H1 (cell line): ENCODE measurements around the gene BAD. TPM values are rescaled to one million over a fixed set of nuclear protein-coding genes. Genes with fewer than 3 reads are reported as not detected.

ENCODE experiments used
- CTCF ChIA-PET: fragments of 300-600 bp; sonication (Branson Sonifier 250); formaldehyde crosslinking; loops from one replicate; lab custom pipeline; 2021; ENCODE audit not compliant: partially characterized antibody; lab: Charles Lee
- POLR2A ChIA-PET: fragments of 300-600 bp; sonication (Branson Sonifier 250); formaldehyde crosslinking; loops from one replicate; lab custom pipeline; 2021; ENCODE audit warnings: inconsistent platforms; ENCODE audit not compliant: partially characterized antibody; lab: Charles Lee
- DNase-seq, 2 experiments: peaks; one replicate each; pipeline versions ENCODE4 v3.0.0 to v3.0.0-alpha.2; 2010 to 2022; ENCODE audit warnings: low spot score in 2 of 2, low read depth in 1 of 2, mixed read lengths in 1 of 2
- FAIRE-seq: peaks from 2 replicates; lab custom pipeline; 2011; peaks lifted over from hg19 to GRCh38; lab: Jason Lieb, UNC
- H2AFZ ChIP-seq: 2 replicates; pipeline ENCODE4 v1.8.1; 2012; ENCODE audit warnings: low read length, inconsistent platforms
- H2AK5ac ChIP-seq: 2 replicates; pipeline ENCODE4 v1.6.1; 2013; ENCODE audit warnings: low read depth, low read length
- H2BK120ac ChIP-seq: replicated peaks from 2 replicates; pipeline ENCODE3; 2013; ENCODE audit warnings: low read depth, low read length, inconsistent platforms
- H2BK12ac ChIP-seq: 2 replicates; pipeline ENCODE4 v1.6.1; 2013; ENCODE audit warnings: low read depth, low read length
- H2BK15ac ChIP-seq: 2 replicates; pipeline ENCODE4 v1.6.1; 2013; ENCODE audit warnings: low read length
- H2BK20ac ChIP-seq: 2 replicates; pipeline ENCODE4 v1.6.1; 2013; ENCODE audit warnings: low read length
- H2BK5ac ChIP-seq: 2 replicates; pipeline ENCODE4 v1.6.1; 2013; ENCODE audit warnings: low read depth, low read length
- H3K14ac ChIP-seq: 2 replicates; pipeline ENCODE4 v1.6.1; 2013; ENCODE audit warnings: inconsistent platforms; ENCODE audit not compliant: insufficient read length
- H3K18ac ChIP-seq: 2 replicates; pipeline ENCODE4 v1.6.1; 2013; ENCODE audit warnings: low read length; ENCODE audit errors: extremely low read depth
- H3K23ac ChIP-seq: 2 replicates; pipeline ENCODE4 v1.6.1; 2013; ENCODE audit warnings: inconsistent platforms; ENCODE audit not compliant: insufficient read length
- H3K23me2 ChIP-seq: 2 replicates; pipeline ENCODE4 v1.6.1; 2013; ENCODE audit warnings: low read depth, low read length
- H3K27ac ChIP-seq: 2 replicates; pipeline ENCODE4 v1.6.1; 2011; ENCODE audit warnings: low read depth, low read length, inconsistent platforms
- H3K27me3 ChIP-seq, 4 experiments: replicated peaks in 1 of 4; 1 replicate in 1 of 4; 2 replicates in 3 of 4; pipeline versions ENCODE4 v1.6.1 to v1.8.1; 2011 to 2013; ENCODE audit warnings: low read length in 3 of 4, mild to moderate bottlenecking in 3 of 4, inconsistent platforms in 2 of 4, mixed read lengths in 2 of 4, moderate library complexity in 1 of 4; ENCODE audit not compliant: control insufficient read depth in 3 of 4, insufficient read depth in 3 of 4; ENCODE audit errors: extremely low read depth in 1 of 4
- H3K36me3 ChIP-seq, 4 experiments: 2 replicates each; pipeline versions ENCODE4 v1.6.1 to v1.8.1; 2011 to 2013; ENCODE audit warnings: mild to moderate bottlenecking in 4 of 4, low read length in 3 of 4, moderate library complexity in 2 of 4, control low read depth in 1 of 4, inconsistent platforms in 1 of 4; ENCODE audit not compliant: insufficient read depth in 4 of 4, control insufficient read depth in 2 of 4
- H3K4ac ChIP-seq: replicated peaks from 2 replicates; pipeline ENCODE3; 2013; ENCODE audit warnings: low read length, low read depth, mixed read lengths, inconsistent platforms; ENCODE audit not compliant: insufficient read length
- H3K4me1 ChIP-seq, 4 experiments: replicated peaks in 1 of 4; 1 replicate in 1 of 4; 2 replicates in 3 of 4; pipeline versions ENCODE4 v1.6.1 to v1.8.1; 2011 to 2013; ENCODE audit warnings: low read length in 3 of 4, inconsistent platforms in 2 of 4, mixed read lengths in 1 of 4; ENCODE audit not compliant: insufficient read depth in 4 of 4, control insufficient read depth in 3 of 4
- H3K4me2 ChIP-seq, 2 experiments: 2 replicates each; pipeline versions ENCODE4 v1.6.1 to v1.8.1; 2011 to 2013; ENCODE audit warnings: low read depth in 2 of 2, low read length in 2 of 2, control low read depth in 1 of 2, inconsistent platforms in 1 of 2, mild to moderate bottlenecking in 1 of 2; ENCODE audit not compliant: insufficient read depth in 1 of 2
- H3K4me3 ChIP-seq, 4 experiments: fragments of 200-600, 300-600 bp in 1 of 4; sonication (generic), shearing (Covaris generic), sonication (Bioruptor Twin) in 1 of 4; 2 replicates each; pipeline versions ENCODE4 v1.5.1 to v1.8.1; 2011 to 2016; ENCODE audit warnings: low read length in 4 of 4, low read depth in 3 of 4, control low read depth in 2 of 4, inconsistent platforms in 2 of 4, mild to moderate bottlenecking in 2 of 4, mixed read lengths in 1 of 4, moderate library complexity in 1 of 4; ENCODE audit not compliant: insufficient read depth in 2 of 4; ENCODE audit errors: extremely low read depth in 1 of 4
- H3K56ac ChIP-seq: replicated peaks from 2 replicates; pipeline ENCODE3; 2013; ENCODE audit warnings: low read depth, mild to moderate bottlenecking, mixed read lengths, low read length, inconsistent platforms; ENCODE audit not compliant: insufficient read length
- H3K79me1 ChIP-seq: 2 replicates; pipeline ENCODE4 v1.6.1; 2013; ENCODE audit warnings: low read depth, low read length, control low read depth
- H3K79me2 ChIP-seq, 2 experiments: 2 replicates each; pipeline versions ENCODE4 v1.6.1 to v1.8.1; 2012 to 2013; ENCODE audit warnings: low read length in 2 of 2, mild to moderate bottlenecking in 2 of 2, inconsistent platforms in 1 of 2; ENCODE audit not compliant: insufficient read depth in 2 of 2, control insufficient read depth in 1 of 2
- H3K9ac ChIP-seq, 4 experiments: replicated peaks in 1 of 4; 1 replicate in 1 of 4; 2 replicates in 3 of 4; pipeline versions ENCODE4 v1.6.1 to v1.8.1; 2011 to 2013; ENCODE audit warnings: low read depth in 3 of 4, low read length in 3 of 4, control low read depth in 2 of 4, mild to moderate bottlenecking in 2 of 4, moderate library complexity in 2 of 4, inconsistent platforms in 1 of 4; ENCODE audit errors: extremely low read depth in 1 of 4
- H3K9me3 ChIP-seq, 2 experiments: 2 replicates each; pipeline versions ENCODE4 v1.6.1 to v1.8.1; 2012 to 2013; ENCODE audit warnings: mild to moderate bottlenecking in 2 of 2, moderate library complexity in 2 of 2, control low read depth in 1 of 2, inconsistent platforms in 1 of 2, low read depth in 1 of 2, low read length in 1 of 2, mixed read lengths in 1 of 2; ENCODE audit not compliant: insufficient read depth in 2 of 2
- H4K20me1 ChIP-seq, 2 experiments: replicated peaks in 1 of 2; 2 replicates each; pipeline versions ENCODE3 to v1.8.1; 2011 to 2013; ENCODE audit warnings: inconsistent platforms in 2 of 2, low read length in 2 of 2, mild to moderate bottlenecking in 1 of 2; ENCODE audit not compliant: insufficient read depth in 2 of 2, control insufficient read depth in 1 of 2
- H4K5ac ChIP-seq: 2 replicates; pipeline ENCODE4 v1.6.1; 2013; ENCODE audit warnings: low read length, low read depth, mixed read lengths, inconsistent platforms; ENCODE audit not compliant: insufficient read length
- H4K8ac ChIP-seq: 2 replicates; pipeline ENCODE4 v1.8.0; 2013; ENCODE audit warnings: mild to moderate bottlenecking, moderate library complexity, low read length, inconsistent platforms; ENCODE audit not compliant: insufficient read depth; ENCODE audit errors: extremely low read depth
- H4K91ac ChIP-seq: replicated peaks from 2 replicates; pipeline ENCODE3; 2013; ENCODE audit warnings: low read length, mixed read lengths, inconsistent platforms; ENCODE audit not compliant: insufficient read length
- ATF2 ChIP-seq: IDR thresholded peaks from 2 replicates; pipeline ENCODE4 v1.6.1; 2012; ENCODE audit warnings: low read length, inconsistent platforms
- BCL11A ChIP-seq, 2 experiments: IDR thresholded peaks; one replicate each; pipeline ENCODE4 v1.6.1; 2011; ENCODE audit warnings: low read depth in 2 of 2, low read length in 2 of 2, mild to moderate bottlenecking in 2 of 2
- CBX8 ChIP-seq: fragments of 300-800, 300-1000 bp; sonication (generic); IDR thresholded peaks from 2 replicates; pipeline ENCODE4 v1.7.1; 2016; ENCODE audit warnings: low read depth, low read length, borderline replicate concordance
- KDM1A ChIP-seq: fragments of 200-600, 300-600 bp; sonication (generic); IDR thresholded peaks from 2 replicates; pipeline ENCODE4 v1.7.1; 2016; ENCODE audit warnings: mild to moderate bottlenecking, low read length, borderline replicate concordance
- RAD21 ChIP-seq, 2 experiments: IDR thresholded peaks in 1 of 2; conservative IDR thresholded peaks in 1 of 2; 2 replicates each; pipeline ENCODE4 v1.6.1; 2011; ENCODE audit warnings: low read depth in 2 of 2, low read length in 2 of 2, improper control_type of control experiment in 1 of 2, inconsistent platforms in 1 of 2, mild to moderate bottlenecking in 1 of 2, moderate library complexity in 1 of 2
- WGBS, 2 experiments: shearing (Covaris generic) in 1 of 2; methylation state at CpG; one replicate each; pipeline versions ENCODE4 v1.1.6 to v1.1.7; 2013 to 2015; ENCODE audit warnings: low lambda C conversion rate in 2 of 2, mixed read lengths in 2 of 2, inconsistent platforms in 1 of 2, low coverage in 1 of 2, missing lambda C conversion rate in 1 of 2; ENCODE audit not compliant: insufficient replicate concordance in 2 of 2, insufficient coverage in 1 of 2, insufficient read length in 1 of 2; ENCODE audit errors: extremely low coverage in 1 of 2, missing lambda C conversion rate in 1 of 2; 5-methylcytosine and 5-hydroxymethylcytosine counted together
- polyA plus RNA-seq, 7 experiments: library from polyadenylated mRNA; depleted of rRNA in 3 of 7; stranded (reverse) in 5 of 7; unstranded in 2 of 7; fragments of >200 nt in 5 of 7; fragments of 200-250 nt in 2 of 7; gene quantifications; 1 replicate in 5 of 7; 2 replicates in 1 of 7; 4 replicates in 1 of 7; pipeline versions ENCODE4 v1.2.1 to v1.2.3, GENCODE V29; 2011 to 2013; ENCODE audit warnings: missing spikeins in 2 of 7, mixed read lengths in 2 of 7
- total RNA-seq: library from RNA; stranded (reverse); fragmentation: NEBNext Ultra II Directional; extraction: Animal tissue kit (Norgen Biotek cat#: 25700); gene quantifications from 2 replicates; pipeline ENCODE4 v1.2.1, GENCODE V29; 2021

Gene BAD
- total and polyA plus RNA-seq, 2 of the 8 experiments (the other 6 are each of a cell fraction or from before 2014, with no cell fraction given), result 23.1 to 33.7 TPM

- POLR2A ChIA-PET, result interaction anchor here (0.9 to 9.5 kb wide), 3 partner anchors 13 to 42 kb away, joined by 3 to 79 read pairs (median 4); no protein-coding TSS in a partner anchor
- Histone ChIP-seq H4K20me1 (peaks cover 5 to 17% of the 10 kb centered on the region in 2 experiments), H3K27ac (no peak overlapping the region), H4K8ac (no peak overlapping the region), H2BK15ac (no peak overlapping the region), H3K56ac (no peak overlapping the region), H2BK20ac (no peak overlapping the region), H4K91ac (no peak overlapping the region), H3K4me1 (peaks cover 0 to 14% (median 7%) of the 10 kb centered on the region in 4 experiments; a peak in 5 of 7 replicates), H3K36me3 (peaks cover 0 to 9% (median 0%) of the 10 kb centered on the region in 4 experiments; a peak in 1 of 8 replicates), H2BK12ac (no peak overlapping the region), H2BK120ac (no peak overlapping the region), H3K4ac (no peak overlapping the region), H3K4me2 (no peak overlapping the region), H3K14ac (no peak overlapping the region), H4K5ac (no peak overlapping the region), H3K79me1 (no peaks in the 10 kb centered on the region), H2AK5ac (no peak overlapping the region), H3K18ac (no peak overlapping the region), H2BK5ac (0 out of 2 replicates have a peak overlapping the region, but pooled peaks have one; percentile 44), H3K27me3 (peaks cover 28 to 38% (median 36%) of the 10 kb centered on the region in 4 experiments; a peak in 6 of 7 replicates), H3K4me3 (no peak overlapping the region), H3K9ac (no peak overlapping the region), H3K23ac (no peak overlapping the region), H3K23me2 (peaks cover 15% of the 10 kb centered on the region; the same call in 1 of the 2 replicates), H3K79me2 (no peaks in the 10 kb centered on the region), H3K9me3 (no peaks in the 10 kb centered on the region)
- 95% methylated on average over 33 of the region's 33 CpGs; no CpG with 5 or more reads in 1 of the 2 experiments for WGBS, 2 experiments
- DNase-seq, result no peak
- FAIRE-seq, result no peak
- CTCF ChIA-PET, result interaction anchor here (1.0 to 11.4 kb wide), 4 partner anchors 15 to 24 kb away, joined by 3 to 134 read pairs (median 4); partner anchors contain the start of genes CATSPERZ and ESRRA
- TF ChIP-seq RAD21 (IDR thresholded peaks at IDR 0.05 in 1 of 2, conservative IDR thresholded peaks at IDR 0.05 in 1 of 2; ENCODE audit: low read depth in 2 of 2, low read length in 2 of 2) (no peak), CBX8 (no peak), KDM1A (no peak), ATF2 (no peak), BCL11A (IDR thresholded peaks at IDR 0.05; ENCODE audit: low read depth in 2 of 2, low read length in 2 of 2) (no peak)
- TF ChIP-seq, all 59 proteins: peak for 0
- no peak overlapping the region for H2AFZ ChIP-seq
Measured at GRCh38 chr11:64287676-64288352, 3.3 kb upstream of the BAD start.
